HG03060 (cell line): Measurements from ENCODE around the gene CRYL1.

Experiments used
- ATAC-seq: cut with Tn5 transposase; IDR thresholded peaks from one replicate; pipeline ENCODE4 v1.9.1; 2021; ENCODE audit warnings: low read depth, moderate number of reproducible peaks; ENCODE audit not compliant: unreplicated experiment

The CRYL1 gene

GRCh38 chr13:20525601-20526544 is at the start of gene CRYL1:
Gene CRYL1 (minus strand): TSS chr13:20525857. CDS start chr13:20525794, 63 bp downstream.
- no peak for ATAC-seq

GRCh38 chr13:20573636-20574035 is 48.0 kb upstream of the CRYL1 start:
- ATAC-seq: no peak

DNA sequence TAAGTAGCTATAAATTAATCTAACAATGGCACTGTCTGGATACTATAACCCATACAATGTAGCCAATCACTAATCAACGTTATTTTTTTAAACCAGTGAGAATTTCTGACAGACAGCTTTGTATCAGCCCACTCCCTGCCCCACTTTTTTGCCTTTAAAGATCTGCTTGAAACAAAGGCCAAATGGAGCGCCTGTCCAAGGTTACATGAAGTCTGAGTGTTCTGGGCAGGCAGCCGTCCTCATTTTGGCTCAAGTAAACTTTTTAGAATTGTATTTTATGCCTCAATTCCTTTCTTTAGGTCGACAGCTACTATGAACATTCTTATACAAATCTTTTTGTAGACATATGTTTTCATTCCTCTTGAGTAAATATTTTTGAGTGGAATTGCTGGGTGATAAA is 47.5 kb upstream of the CRYL1 start:
- ATAC-seq: no peak

DNA sequence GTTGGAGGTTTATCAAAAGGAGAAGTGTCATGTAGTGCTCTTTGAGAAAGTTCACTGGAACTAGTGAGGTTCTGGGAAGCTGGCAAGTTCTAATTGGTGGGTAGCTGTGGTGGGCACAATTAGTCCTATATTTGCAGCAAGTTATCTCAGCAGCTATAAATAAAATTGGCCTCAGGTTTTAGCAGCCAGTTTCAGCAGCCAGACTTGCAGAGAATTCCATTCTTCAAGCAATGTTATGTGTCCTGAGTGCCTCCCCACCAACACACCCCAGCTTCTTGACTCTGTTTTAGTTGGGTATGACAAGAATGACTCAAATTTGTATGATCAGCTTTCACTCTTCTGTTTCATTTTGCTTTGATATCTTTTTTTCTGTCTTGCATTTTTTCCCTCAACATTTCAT is 46.0 kb upstream of the CRYL1 start:
- no peak for ATAC-seq

- ATAC-seq: no peak
Observed at GRCh38 chr13:20570517-20570916, 44.9 kb upstream of the CRYL1 start.

GRCh38 chr13:20567881-20568528 is 42.3 kb upstream of the CRYL1 start:
- no peak for ATAC-seq

DNA sequence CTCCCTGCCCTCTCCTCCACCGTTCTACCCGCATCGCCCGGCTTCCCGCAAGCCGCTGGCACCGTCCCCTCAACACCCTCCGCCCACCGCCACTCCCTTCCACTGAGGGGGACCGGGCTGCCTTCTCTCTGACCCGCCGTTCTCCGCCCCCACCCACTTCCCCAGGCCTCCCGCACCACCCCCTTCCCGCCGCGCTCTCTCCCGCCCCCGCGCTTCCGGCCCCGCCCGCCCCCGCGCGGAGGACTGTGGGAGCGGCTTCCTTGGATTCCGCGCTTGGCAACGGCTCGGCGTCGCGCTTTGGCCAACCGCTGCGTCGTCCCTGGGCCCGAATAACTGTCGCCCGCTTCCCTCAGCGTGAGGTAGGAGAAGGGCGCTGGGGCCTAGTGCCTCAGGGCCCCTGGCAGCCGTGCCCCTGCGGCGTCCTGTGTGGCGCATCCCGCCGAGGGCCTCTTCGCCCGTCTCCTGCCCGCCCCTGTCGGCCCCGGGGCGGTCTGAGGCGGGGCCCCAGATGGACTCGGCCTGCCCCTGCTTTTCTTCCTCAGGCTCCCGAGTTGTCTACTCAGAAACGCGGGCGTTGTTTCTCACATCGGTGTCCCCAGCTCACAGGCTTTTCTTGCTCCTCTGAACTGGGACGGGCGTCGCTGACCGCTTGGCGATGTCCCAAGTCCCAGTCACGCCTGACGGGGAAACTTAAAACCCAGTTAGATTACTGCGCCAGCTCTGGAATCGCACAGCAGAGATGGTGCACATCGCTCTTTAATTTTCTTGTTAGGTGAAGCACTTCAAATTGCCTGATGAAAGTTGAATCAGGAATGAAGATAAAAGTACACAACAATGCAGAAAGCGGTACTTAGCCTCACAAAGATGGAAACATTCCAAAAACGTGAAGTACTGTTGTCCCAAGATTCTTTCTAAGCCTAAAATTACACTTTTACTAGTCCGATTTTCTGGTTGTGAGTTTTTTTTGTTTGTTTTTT is 41.5 kb upstream of the CRYL1 start, which contains the start of gene IFT88:
Gene IFT88, plus strand, starts transcription at position 260 of the 977 bp plus-strand sequence. CDS start 7,229 bp downstream, outside the sequence.
- ATAC-seq: peak; percentile 62

- no peak for ATAC-seq
Observed at GRCh38 chr13:20566468-20566897, 40.8 kb upstream of the CRYL1 start.

- ATAC-seq: no peak
Observed at GRCh38 chr13:20565115-20565736, 39.6 kb upstream of the CRYL1 start.

DNA sequence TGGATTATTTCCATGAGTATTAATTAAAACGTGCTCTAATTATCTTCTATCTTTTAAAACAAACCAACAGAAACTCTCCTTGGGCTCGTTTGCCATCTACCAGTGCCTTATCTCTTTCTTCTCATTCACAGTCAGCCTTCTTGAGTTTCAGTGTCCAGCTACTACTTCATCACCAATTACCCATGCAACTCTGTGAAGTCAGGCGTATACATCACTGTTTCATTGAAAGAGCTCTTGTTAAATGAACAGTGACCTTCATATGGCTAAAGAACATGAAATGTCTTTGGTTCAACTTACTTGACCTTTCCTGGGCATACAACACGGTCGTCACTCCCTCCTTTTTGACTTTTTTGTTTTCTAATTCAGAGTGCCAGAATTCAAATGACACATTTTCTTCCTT is 36.1 kb upstream of the CRYL1 start:
- no peak for ATAC-seq

DNA sequence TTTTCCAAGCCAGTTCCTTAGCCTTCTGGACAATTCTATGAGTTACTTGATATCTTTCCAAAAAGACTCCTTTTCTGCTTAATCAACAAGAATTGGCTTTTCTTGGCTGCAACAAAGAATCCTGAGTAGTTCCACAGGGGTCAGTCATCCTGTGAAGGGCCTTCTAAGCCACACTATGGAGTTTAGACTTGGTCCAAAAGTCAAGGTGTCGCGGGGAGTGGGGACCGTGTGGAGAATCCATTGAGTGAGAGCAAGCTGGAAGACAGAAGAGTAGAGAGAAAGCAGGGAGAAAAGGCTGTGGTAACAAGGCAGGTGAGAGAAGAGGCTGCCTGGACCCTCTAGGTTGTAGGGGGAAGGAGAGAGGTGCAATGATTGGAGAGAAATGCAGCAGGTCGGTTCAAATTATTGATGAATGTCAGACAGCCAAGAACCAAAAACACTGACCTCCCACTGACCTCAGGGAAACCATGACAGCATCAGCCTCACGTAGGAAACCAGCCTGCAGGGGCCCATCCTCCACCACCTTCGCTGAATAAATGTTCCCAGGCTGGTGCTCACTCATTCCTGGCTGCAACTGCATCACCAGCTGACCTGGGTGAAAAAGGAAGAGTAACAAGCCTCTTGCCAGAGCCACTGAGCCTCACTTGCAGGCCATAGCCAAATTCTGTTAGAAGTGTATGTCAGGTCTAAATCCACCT is 34.2 kb upstream of the CRYL1 start:
- ATAC-seq: no peak

- ATAC-seq: no peak
Observed at GRCh38 chr13:20558982-20559381, 33.3 kb upstream of the CRYL1 start.

DNA sequence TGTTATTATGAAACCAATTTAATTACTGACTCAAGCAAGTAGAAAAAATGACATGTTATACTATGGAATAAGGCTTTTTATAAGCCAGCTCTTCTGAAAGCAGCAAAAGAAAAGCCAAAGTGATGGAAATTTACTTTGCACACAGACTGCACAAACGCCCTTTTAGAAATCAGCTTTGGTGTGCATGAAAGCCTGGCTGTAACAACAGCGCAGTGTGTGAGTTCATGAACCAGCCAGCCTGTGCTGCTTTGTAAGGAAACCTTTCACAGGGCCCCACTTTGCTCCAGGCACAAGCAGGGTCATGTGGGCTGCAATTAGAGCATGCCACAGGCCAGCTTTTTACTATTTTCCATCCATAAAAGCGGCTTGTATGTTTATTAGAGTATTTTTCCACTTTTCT is 27.7 kb upstream of the CRYL1 start:
- no peak for ATAC-seq

DNA sequence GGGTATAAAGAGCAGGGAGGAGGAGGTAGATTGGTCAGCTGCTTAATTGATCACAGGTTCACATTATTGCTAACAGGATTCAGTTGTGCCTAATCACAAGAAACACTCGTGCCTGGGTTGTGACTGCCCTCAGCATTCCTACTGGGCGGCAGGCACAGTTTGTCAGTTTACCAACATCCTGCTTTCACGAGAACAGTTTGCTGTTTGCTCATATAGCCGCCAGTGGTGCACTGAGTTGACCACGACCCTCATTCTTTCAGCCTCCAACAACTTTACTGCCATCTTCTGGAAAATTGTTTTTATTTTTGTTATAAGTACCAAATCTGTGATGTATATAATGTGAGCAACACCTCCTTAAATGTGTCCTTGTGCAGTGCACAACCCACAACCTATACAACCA is 25.1 kb upstream of the CRYL1 start:
- no peak for ATAC-seq

DNA sequence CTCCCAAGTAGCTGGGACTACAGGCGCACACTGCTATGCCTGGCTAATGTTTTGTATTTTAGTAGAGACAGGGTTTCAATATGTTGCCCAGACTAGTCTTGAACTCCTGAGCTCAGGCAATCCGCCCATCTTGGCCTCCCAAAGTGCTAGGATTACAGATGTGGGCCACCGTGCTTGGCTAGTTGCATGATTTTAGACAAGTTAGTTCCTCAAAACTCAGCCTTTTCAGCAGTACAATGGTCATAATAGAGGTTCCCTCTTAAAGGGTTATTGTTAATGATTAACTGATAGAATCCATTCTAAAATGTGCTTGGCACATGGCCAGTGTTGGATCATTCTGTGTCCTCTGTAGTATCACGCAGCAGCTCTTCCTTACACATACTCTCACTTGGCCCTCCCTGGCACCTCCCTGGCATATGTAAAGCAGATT is 21.8 kb upstream of the CRYL1 start:
- ATAC-seq: no peak

DNA sequence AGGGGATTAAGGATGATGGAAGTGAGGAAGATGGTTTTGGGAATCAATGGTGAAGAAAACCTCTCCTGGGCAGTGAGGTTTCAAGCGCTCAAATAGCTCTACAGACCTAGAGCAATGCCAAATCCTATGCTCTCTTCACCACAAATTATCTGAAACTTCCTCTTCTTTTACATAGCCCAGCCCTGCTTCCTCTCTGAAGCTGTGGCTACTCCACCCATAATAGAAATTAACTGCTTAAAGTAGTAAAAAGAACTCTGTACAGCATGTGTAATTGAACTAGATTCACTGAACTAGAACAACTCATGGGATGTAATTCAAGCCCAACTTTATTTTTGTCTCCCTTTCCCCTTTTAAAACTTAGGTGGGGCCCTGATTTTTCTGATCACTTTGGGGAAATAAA is 20.9 kb upstream of the CRYL1 start:
- no peak for ATAC-seq

DNA sequence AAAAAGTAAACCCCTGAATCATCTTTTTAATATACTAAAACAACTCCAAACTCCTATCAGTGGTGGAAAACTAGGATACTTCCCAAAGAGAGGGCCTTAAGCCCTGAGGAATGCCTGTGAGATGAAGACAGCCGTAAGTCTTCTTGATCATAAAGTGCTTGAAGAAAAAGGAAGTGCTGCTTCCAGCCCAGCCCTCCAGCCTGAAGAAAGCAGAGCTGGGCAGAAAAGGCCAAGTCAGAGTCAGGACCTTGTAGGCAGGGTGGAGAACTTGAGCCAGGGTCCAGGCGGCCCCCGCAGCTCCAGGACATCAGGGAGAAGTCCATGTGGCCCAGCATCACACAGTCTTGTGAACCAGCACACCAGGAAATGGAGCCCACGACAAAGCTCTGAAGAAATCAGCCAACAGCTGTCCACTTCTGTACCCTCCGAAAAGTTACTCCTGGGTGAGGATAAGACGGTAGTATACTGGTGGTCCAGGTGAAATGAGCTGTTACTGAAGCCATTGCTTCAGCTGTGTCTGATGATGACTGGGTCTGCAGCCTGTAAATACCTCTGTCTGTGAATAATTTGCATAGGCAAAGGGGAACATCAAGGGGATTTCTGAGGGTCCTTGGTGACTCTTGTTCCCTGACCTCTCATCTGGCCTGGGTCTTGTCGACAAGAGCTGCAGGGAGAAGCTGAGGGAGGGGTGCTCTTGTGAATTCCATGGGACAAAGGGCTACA is 18.7 kb upstream of the CRYL1 start:
- ATAC-seq: no peak

- no peak for ATAC-seq
Observed at GRCh38 chr13:20536992-20537391, 11.3 kb upstream of the CRYL1 start.
